Hematopoietic multipotent progenitor cell (in vitro differentiated cells): ENCODE results near the gene IFNA14. TPM values are rescaled to one million over a fixed set of nuclear protein-coding genes. Genes with fewer than 3 reads are reported as not detected.
"Not testable (repeated sequence)": the region's sequence is repeated elsewhere in the genome, so short reads cannot be mapped to it uniquely, and the experiment has no call there.

Experiments
- DNase-seq, 3 donors: peaks; one replicate each; pipeline ENCODE4 v3.0.0-alpha.2; 2011 to 2015; ENCODE audit warnings: low read depth in 2 of 3, low spot score in 2 of 3
- total RNA-seq: library from RNA; depleted of rRNA; stranded (reverse); fragments of >200 nt; gene quantifications from one replicate; pipeline ENCODE4 v1.2.3, GENCODE V29; 2012

IFNA14 gene
- total RNA-seq, 1 donor = not detected

- not testable (repeated sequence) for DNase-seq
Observed at GRCh38 chr9:21217211-21217610, 22.6 kb downstream of the IFNA14 start, which contains the start of gene IFNA16. Gene IFNA16, minus strand, starts transcription at chr9:21217311. Its CDS starts 6 bp downstream, at chr9:21217305.

GRCh38 chr9:21213411-21214326, 26.1 kb downstream of the IFNA14 start:
- peak in 2 of 3 donors; percentile 9 to 61 for DNase-seq

DNA sequence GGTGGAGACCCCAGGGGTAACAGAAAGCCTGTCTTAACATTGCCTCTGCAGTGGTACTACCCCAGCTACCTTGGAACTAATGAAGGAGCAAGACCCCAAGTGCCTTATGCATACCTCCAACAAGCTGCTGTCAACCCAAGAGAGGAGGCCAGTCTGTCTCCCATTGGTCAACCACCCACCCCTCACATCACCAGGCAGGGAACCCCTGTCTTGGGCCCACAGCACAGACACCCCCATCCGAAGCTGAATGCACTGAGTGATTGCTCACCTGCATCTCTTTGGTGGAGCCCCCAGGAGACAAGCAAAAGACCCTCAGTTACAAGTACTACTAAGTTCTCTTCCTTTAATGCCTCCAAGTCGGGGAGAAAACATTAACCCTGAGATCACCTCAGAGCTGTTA, 27.6 kb downstream of the IFNA14 start:
- not testable (repeated sequence) for DNase-seq

DNA sequence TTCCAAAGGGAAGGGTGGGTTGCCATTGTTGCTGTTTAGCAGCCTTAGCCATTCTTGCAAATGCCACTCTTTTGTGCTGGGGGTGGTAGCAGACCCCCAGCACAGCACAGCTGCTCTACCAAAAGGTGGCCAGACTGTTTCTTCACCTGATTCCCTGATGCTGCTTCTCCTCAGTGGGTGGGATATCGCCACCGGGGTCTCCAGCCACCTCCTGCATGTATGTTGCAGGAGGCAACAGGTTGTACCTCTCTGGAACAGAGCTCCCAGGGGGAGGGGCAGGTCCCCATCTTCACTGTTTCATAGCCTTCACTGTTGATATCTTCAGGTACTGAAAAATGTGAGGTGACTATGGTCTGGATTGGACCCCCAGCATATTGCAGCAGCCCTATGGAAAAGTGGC, 29.0 kb downstream of the IFNA14 start:
- not testable (repeated sequence) for DNase-seq

DNA sequence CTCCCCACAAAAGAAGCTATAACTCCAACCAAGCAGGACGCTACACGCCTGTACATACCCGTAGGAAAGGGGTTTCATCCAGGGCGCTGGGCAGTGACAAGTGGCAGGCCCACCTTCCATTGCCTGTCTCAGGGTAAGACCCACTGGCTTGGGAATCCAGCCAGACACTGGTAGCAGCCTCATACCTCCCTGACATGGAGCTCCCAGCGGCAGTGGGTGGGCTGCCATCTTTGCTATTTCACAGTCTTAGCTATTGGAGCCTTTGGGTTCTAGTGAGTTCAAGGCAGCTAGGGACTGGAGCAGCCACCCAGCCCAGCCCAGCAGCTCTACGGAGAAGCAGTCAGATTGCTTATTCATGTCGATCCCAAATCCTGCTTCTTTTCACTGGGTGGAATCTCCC, 29.5 kb downstream of the IFNA14 start:
- no peak for DNase-seq

DNA sequence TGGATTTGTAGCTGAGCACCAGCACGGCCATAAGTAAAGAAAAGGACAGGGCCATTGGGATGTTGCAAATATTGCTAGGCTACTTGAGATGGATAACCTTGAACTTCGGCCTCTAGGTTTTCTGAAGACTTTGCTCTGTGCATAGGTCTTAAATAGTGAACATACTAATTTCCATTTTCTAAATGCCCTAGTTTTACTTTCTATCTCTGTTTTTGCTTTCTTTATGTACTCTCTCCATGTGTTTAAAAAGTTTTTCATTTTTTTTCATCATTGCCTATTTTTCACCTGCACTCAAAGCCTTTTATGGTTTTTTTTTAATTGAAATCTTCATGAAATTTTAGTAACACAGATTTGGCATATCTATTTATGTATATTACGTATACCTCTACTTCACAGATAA, 32.8 kb downstream of the IFNA14 start, which contains the start of gene IFNA10:
Gene IFNA10 (minus strand): TSS at position 101 of the 400 bp plus-strand sequence. CDS start 46 bp downstream, at position 55.
- DNase-seq = not testable (repeated sequence)

GRCh38 chr9:21205204-21205603, 34.6 kb downstream of the IFNA14 start:
- no peak for DNase-seq

DNA sequence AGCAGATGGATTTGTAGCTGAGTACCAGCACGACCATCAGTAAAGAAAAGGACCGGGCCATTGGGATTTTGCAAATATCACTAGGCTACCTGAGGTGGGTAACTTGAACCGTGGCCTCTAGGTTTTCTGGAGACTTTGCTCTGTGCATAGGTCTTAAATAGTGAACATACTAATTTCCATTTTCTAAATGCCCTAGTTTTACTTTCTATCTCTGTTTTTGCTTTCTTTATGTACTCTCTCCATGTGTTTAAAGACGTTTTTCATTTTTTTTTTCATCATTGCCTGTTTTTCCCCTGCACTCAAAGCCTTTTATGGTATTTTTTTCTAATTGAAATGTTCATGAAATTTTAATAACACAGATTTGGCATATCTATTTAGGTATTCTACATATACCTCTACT, 37.7 kb downstream of the IFNA14 start, which contains the start of gene IFNA7:
Gene IFNA7 (minus strand): TSS at position 101 of the 400 bp plus-strand sequence. CDS start 40 bp downstream, at position 61.
- not testable (repeated sequence) for DNase-seq

GRCh38 chr9:21194867-21195776, 44.7 kb downstream of the IFNA14 start:
- peak in 2 of 3 donors; percentile 26 to 68 for DNase-seq

Other genes starting within 250 kb of the IFNA14 start
- gene HACD4, start 208.4 kb downstream of the IFNA14 start, total RNA-seq = 18.9 TPM
- gene IFNB1, start 162.1 kb downstream of the IFNA14 start, total RNA-seq = under 0.01 TPM
- not detected for gene IFNW1, start 98.2 kb downstream of the IFNA14 start, total RNA-seq
- gene IFNA21, start 73.3 kb downstream of the IFNA14 start, total RNA-seq = not detected
- not detected for gene IFNA4, start 52.4 kb downstream of the IFNA14 start, total RNA-seq
- gene IFNA7, start 37.8 kb downstream of the IFNA14 start, total RNA-seq = not detected
- not detected for gene IFNA10, start 32.9 kb downstream of the IFNA14 start, total RNA-seq
- not detected for gene IFNA16, start 22.7 kb downstream of the IFNA14 start, total RNA-seq
- not detected for gene IFNA17, start 11.8 kb downstream of the IFNA14 start, total RNA-seq
- gene IFNA5, start 65.3 kb upstream of the IFNA14 start, total RNA-seq = not detected
- 22.6 TPM for gene KLHL9, start 95.4 kb upstream of the IFNA14 start, total RNA-seq
- gene IFNA6, start 110.9 kb upstream of the IFNA14 start, total RNA-seq = not detected
- not detected for gene IFNA13, start 128.1 kb upstream of the IFNA14 start, total RNA-seq
- not detected for gene IFNA2, start 145.4 kb upstream of the IFNA14 start, total RNA-seq
- gene IFNA8, start 169.1 kb upstream of the IFNA14 start, total RNA-seq = not detected
- not detected for gene IFNA1, start 200.4 kb upstream of the IFNA14 start, total RNA-seq
- gene IFNE, start 242.3 kb upstream of the IFNA14 start, total RNA-seq = not detected